Esophagus muscularis mucosa (tissue), 4 donors: ENCODE results near the gene GBGT1. TPM values are rescaled to one million over a fixed set of nuclear protein-coding genes. Genes with fewer than 3 reads are reported as not detected.
"Not testable (repeated sequence)": the region's sequence is repeated elsewhere in the genome, so short reads cannot be mapped to it uniquely, and the experiment has no call there.

Source experiments
- DNase-seq: peaks from one replicate; pipeline ENCODE4 v3.0.0-alpha.2; 2017; ENCODE audit errors: extremely low spot score
- H3K27ac ChIP-seq, 4 donors: fragments of 200-600 bp; sonication (generic); replicated peaks in 1 of 4; 1 replicate in 3 of 4; 2 replicates in 1 of 4; pipeline ENCODE4 v1.5.1; 2016 to 2019; ENCODE audit warnings: mild to moderate bottlenecking in 1 of 4
- H3K27me3 ChIP-seq, 4 donors: fragments of 200-600 bp; sonication (generic); one replicate each; pipeline versions ENCODE4 v1.5.1 to v1.6.0; 2016 to 2019
- H3K36me3 ChIP-seq, 4 donors: fragments of 200-600 bp; sonication (generic); one replicate each; pipeline ENCODE4 v1.5.1; 2016 to 2019
- H3K4me1 ChIP-seq, 4 donors: fragments of 200-600 bp; sonication (generic); one replicate each; pipeline ENCODE4 v1.5.1; 2016 to 2019
- H3K4me3 ChIP-seq, 4 donors: fragments of 200-600 bp; sonication (generic); 1 replicate in 2 of 4; 2 replicates in 2 of 4; pipeline ENCODE4 v1.5.1; 2016 to 2019; ENCODE audit warnings: mild to moderate bottlenecking in 4 of 4, moderate library complexity in 1 of 4
- H3K9me3 ChIP-seq, 4 donors: fragments of 200-600 bp; sonication (generic); 1 replicate in 3 of 4; 2 replicates in 1 of 4; pipeline ENCODE4 v1.5.1; 2016 to 2019
- EP300 ChIP-seq: sonication (generic); formaldehyde crosslinking; IDR thresholded peaks from one replicate; pipeline ENCODE4 v1.6.1; 2017; ENCODE audit warnings: antibody characterized with exemption
- POLR2A ChIP-seq: fragments of 450-650 bp; IDR thresholded peaks from one replicate; pipeline ENCODE4 v1.6.1; 2017; ENCODE audit warnings: antibody characterized with exemption, moderate library complexity, mild to moderate bottlenecking, low read depth
- POLR2AphosphoS5 ChIP-seq, 2 donors: sonication (generic); formaldehyde crosslinking; IDR thresholded peaks; one replicate each; pipeline ENCODE4 v1.6.1; 2017; ENCODE audit warnings: antibody characterized with exemption in 2 of 2
- WGBS: methylation state at CpG from one replicate; pipeline ENCODE4 v1.1.5; 2018; 5-methylcytosine and 5-hydroxymethylcytosine counted together
- intact Hi-C: fragments of 100-400 bp; cut with DNase I; formaldehyde crosslinking; loops from one replicate; pipeline ENCODE4 v1.15.1; 2023
- total RNA-seq, 4 donors: library from RNA; depleted of rRNA; stranded (reverse); fragments of >200 nt; gene quantifications; one replicate each; pipeline versions ENCODE4 v1.1.0 to v1.2.1, GENCODE V29; 2016
- TF ChIP-seq, protein P1 (sequence below), 3 experiments: fragments of 200-600 bp in 2 of 3; fragments of 450-650 bp in 1 of 3; sonication (generic) in 2 of 3; IDR thresholded peaks; one replicate each; pipeline ENCODE4 v1.5.1; 2017 to 2019; ENCODE audit warnings: antibody characterized with exemption in 3 of 3, mild to moderate bottlenecking in 2 of 3, moderate library complexity in 1 of 3

Gene GBGT1
- total RNA-seq, 4 donors from 2014 or later: 15.9 to 19.1 (median 17.5) TPM

- no peak for DNase-seq
- Histone ChIP-seq H3K27ac (no peak overlapping the region), H3K9me3 (no peaks in the 10 kb centered on the region), H3K4me3 (no peak overlapping the region), H3K27me3 (peaks cover 0 to 24% (median 0%) of the 10 kb centered on the region in 4 donors), H3K36me3 (no peaks in the 10 kb centered on the region), H3K4me1 (no peaks in the 10 kb centered on the region)
- no peak for TF ChIP-seq POLR2AphosphoS5 (IDR thresholded peaks at IDR 0.05)
- TF ChIP-seq EP300: no peak
- no peak for TF ChIP-seq POLR2A
- TF ChIP-seq, protein P1, sequence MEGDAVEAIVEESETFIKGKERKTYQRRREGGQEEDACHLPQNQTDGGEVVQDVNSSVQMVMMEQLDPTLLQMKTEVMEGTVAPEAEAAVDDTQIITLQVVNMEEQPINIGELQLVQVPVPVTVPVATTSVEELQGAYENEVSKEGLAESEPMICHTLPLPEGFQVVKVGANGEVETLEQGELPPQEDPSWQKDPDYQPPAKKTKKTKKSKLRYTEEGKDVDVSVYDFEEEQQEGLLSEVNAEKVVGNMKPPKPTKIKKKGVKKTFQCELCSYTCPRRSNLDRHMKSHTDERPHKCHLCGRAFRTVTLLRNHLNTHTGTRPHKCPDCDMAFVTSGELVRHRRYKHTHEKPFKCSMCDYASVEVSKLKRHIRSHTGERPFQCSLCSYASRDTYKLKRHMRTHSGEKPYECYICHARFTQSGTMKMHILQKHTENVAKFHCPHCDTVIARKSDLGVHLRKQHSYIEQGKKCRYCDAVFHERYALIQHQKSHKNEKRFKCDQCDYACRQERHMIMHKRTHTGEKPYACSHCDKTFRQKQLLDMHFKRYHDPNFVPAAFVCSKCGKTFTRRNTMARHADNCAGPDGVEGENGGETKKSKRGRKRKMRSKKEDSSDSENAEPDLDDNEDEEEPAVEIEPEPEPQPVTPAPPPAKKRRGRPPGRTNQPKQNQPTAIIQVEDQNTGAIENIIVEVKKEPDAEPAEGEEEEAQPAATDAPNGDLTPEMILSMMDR (IDR thresholded peaks at IDR 0.05): no peak
- WGBS: 74% methylated on average over 7 of the region's 7 CpGs
- intact Hi-C loops: no loop called here
Observed at GRCh38 chr9:133173056-133173455, 9.3 kb upstream of the GBGT1 start.

GRCh38 chr9:133171161-133171961 lies 7.6 kb upstream of the GBGT1 start:
- WGBS: 74% methylated on average over 14 of the region's 29 CpGs
- Histone ChIP-seq H3K27ac (no peak overlapping the region), H3K9me3 (no peaks in the 10 kb centered on the region), H3K4me3 (no peak overlapping the region), H3K4me1 (no peaks in the 10 kb centered on the region), H3K36me3 (no peaks in the 10 kb centered on the region), H3K27me3 (peaks cover 0 to 21% (median 0%) of the 10 kb centered on the region in 4 donors)
- DNase-seq: no peak
- intact Hi-C loops: no loop called here
- TF ChIP-seq, protein P1 (IDR thresholded peaks at IDR 0.05): no peak
- TF ChIP-seq POLR2AphosphoS5 (IDR thresholded peaks at IDR 0.05) (no peak), EP300 (no peak), POLR2A (no peak)

- H3K4me3 ChIP-seq: no peak overlapping the region
- intact Hi-C loops: no loop called here
- H3K9me3 ChIP-seq: no peaks in the 10 kb centered on the region
- H3K27ac ChIP-seq: no peak overlapping the region
- H3K36me3 ChIP-seq: no peaks in the 10 kb centered on the region
- no peak for DNase-seq
- H3K27me3 ChIP-seq: peaks cover 0 to 15% (median 0%) of the 10 kb centered on the region in 4 donors
- TF ChIP-seq EP300 (no peak), POLR2AphosphoS5 (IDR thresholded peaks at IDR 0.05) (no peak), POLR2A (no peak)
- TF ChIP-seq, protein P1 (IDR thresholded peaks at IDR 0.05): no peak
- WGBS: 95% methylated on average over 11 of the region's 11 CpGs
- H3K4me1 ChIP-seq: no peaks in the 10 kb centered on the region
Observed at GRCh38 chr9:133170716-133171115, 7.0 kb upstream of the GBGT1 start.

DNA sequence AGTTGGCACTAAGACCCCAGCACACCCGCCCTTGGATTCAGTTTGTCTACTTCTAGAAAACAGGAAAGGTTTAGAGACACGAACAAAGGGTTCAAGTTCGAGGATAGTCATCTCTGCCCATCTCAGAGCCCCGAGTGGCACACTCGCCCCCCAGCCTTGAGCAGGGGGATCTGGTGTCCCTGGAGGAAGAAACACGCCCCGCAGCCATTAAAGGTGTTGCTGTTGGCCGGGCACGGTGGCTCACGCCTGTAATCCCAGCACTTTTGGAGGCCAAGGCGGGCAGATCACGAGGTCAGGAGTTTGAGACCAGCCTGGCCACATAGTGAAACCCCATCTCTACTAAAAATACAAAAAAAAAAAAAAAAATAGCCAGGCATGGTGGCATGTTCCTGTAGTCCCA lies 6.0 kb upstream of the GBGT1 start:
- H3K9me3 ChIP-seq, H3K36me3 ChIP-seq, intact Hi-C loops, H3K27ac ChIP-seq, H3K4me3 ChIP-seq, DNase-seq, H3K4me1 ChIP-seq: not testable (repeated sequence)
- 91% methylated on average over 12 of the region's 12 CpGs for WGBS
- H3K27me3 ChIP-seq: peaks cover 0 to 15% (median 0%) of the 10 kb centered on the region in 4 donors

DNA sequence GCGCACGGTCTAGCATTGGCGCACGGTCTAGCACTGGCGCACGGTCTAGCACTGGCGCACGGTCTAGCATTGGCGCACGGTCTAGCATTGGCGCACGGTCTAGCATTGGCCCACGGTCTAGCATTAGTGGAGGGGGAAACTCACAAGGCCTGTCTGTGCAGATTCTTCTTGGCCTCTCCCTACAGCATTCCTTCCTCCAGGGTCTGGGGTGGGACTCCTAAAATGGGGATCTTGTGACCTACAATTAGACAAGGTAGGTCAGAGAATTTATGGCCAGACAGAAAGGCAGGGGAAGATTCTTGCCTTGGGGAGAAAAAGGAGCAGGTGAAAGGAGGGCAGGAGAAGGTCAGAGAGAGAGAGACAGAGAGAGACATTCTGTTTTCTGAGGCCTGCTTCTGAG lies 5.4 kb upstream of the GBGT1 start:
- H3K27me3 ChIP-seq: peaks cover 0 to 15% (median 0%) of the 10 kb centered on the region in 4 donors
- 94% methylated on average over 10 of the region's 13 CpGs for WGBS
- H3K4me1 ChIP-seq: peaks cover 0 to 8% (median 4%) of the 10 kb centered on the region in 4 donors
- no peak overlapping the region for H3K4me3 ChIP-seq
- DNase-seq: no peak
- TF ChIP-seq, protein P1 (IDR thresholded peaks at IDR 0.05): no peak
- TF ChIP-seq POLR2A (no peak), POLR2AphosphoS5 (IDR thresholded peaks at IDR 0.05) (no peak), EP300 (no peak)
- H3K27ac ChIP-seq: no peak overlapping the region
- intact Hi-C loops: no loop called here
- H3K36me3 ChIP-seq: no peaks in the 10 kb centered on the region
- H3K9me3 ChIP-seq: no peaks in the 10 kb centered on the region
